Tibial nerve (tissue), 4 donors: Measurements from ENCODE around the gene SUDS3. TPM values are rescaled to one million over a fixed set of nuclear protein-coding genes. Genes with fewer than 3 reads are reported as not detected.
A peak's percentile ranks its signal among the peaks of the same experiment; 100 is the strongest.

ENCODE experiments used
- DNase-seq, 2 donors: peaks; one replicate each; pipeline ENCODE4 v3.0.0-alpha.2; 2019; ENCODE audit warnings: low spot score in 2 of 2
- H3K27ac ChIP-seq, 4 donors: fragments of 200-600 bp; sonication (generic) in 3 of 4; one replicate each; pipeline ENCODE4 v1.5.1; 2017 to 2019; ENCODE audit warnings: mild to moderate bottlenecking in 1 of 4
- H3K27me3 ChIP-seq, 2 donors: fragments of 200-600 bp; sonication (generic) in 1 of 2; one replicate each; pipeline versions ENCODE4 v1.5.1 to v1.6.0; 2017 to 2019
- H3K36me3 ChIP-seq, 3 donors: fragments of 200-600 bp; sonication (generic); one replicate each; pipeline ENCODE4 v1.5.1; 2018 to 2019
- H3K4me1 ChIP-seq, 4 donors: fragments of 200-600 bp; sonication (generic) in 3 of 4; one replicate each; pipeline ENCODE4 v1.5.1; 2017 to 2019
- H3K4me3 ChIP-seq, 4 donors: fragments of 200-600 bp; sonication (generic) in 3 of 4; one replicate each; pipeline ENCODE4 v1.5.1; 2017 to 2019; ENCODE audit warnings: mild to moderate bottlenecking in 1 of 4, moderate library complexity in 1 of 4
- H3K9me3 ChIP-seq, 4 donors: fragments of 200-600 bp; sonication (generic) in 3 of 4; one replicate each; pipeline ENCODE4 v1.5.1; 2017 to 2019
- CTCF ChIP-seq, 5 experiments: fragments of 200-600 bp in 3 of 5; fragments of 450-650 bp in 2 of 5; sonication (generic) in 3 of 5; IDR thresholded peaks; one replicate each; pipeline ENCODE4 v1.5.1; 2016 to 2019; ENCODE audit warnings: antibody characterized with exemption in 5 of 5, mild to moderate bottlenecking in 3 of 5, moderate library complexity in 2 of 5
- EP300 ChIP-seq, 2 donors: sonication (generic); formaldehyde crosslinking; IDR thresholded peaks; one replicate each; pipeline ENCODE4 v1.6.1; 2017; ENCODE audit warnings: antibody characterized with exemption in 2 of 2, mild to moderate bottlenecking in 1 of 2
- POLR2A ChIP-seq, 2 donors: fragments of 450-650 bp; IDR thresholded peaks; one replicate each; pipeline ENCODE4 v1.6.1; 2017; ENCODE audit warnings: antibody characterized with exemption in 2 of 2, mild to moderate bottlenecking in 2 of 2, moderate library complexity in 2 of 2
- whole genome bisulfite sequencing, 2 donors: methylation state at CpG; one replicate each; pipeline ENCODE4 v1.1.5; 2018; 5-methylcytosine and 5-hydroxymethylcytosine counted together
- total RNA-seq, 4 donors: library from RNA; depleted of rRNA; stranded (reverse); fragments of >200 nt; gene quantifications; one replicate each; pipeline ENCODE4 v1.1.0, GENCODE V29; 2016

Gene SUDS3
- total RNA-seq, 4 donors from 2014 or later: 33.9 to 92.0 (median 58.3) TPM

- peaks cover 0 to 2% (median 0%) of the 10 kb centered on the region in 3 donors for H3K36me3 ChIP-seq
- peak overlapping the region in 3 of 4 donors; percentile 14 to 35 (median 29) for H3K27ac ChIP-seq
- H3K4me1 ChIP-seq: peaks cover 0 to 32% (median 15%) of the 10 kb centered on the region in 4 donors
- H3K4me3 ChIP-seq: peak overlapping the region in 1 of 4 donors; percentile 26
- 82 to 87% methylated on average over 4 of the region's 4 CpGs for WGBS, 2 donors
- no peaks in the 10 kb centered on the region for H3K9me3 ChIP-seq
- H3K27me3 ChIP-seq: no peaks in the 10 kb centered on the region
- no peak for DNase-seq
- TF ChIP-seq CTCF (IDR thresholded peaks at IDR 0.05): no peak
- TF ChIP-seq EP300 (IDR thresholded peaks at IDR 0.05): no peak
- no peak for TF ChIP-seq POLR2A (IDR thresholded peaks at IDR 0.05)
Measured at GRCh38 chr12:118359541-118359915, 16.8 kb upstream of the SUDS3 start.

GRCh38 chr12:118361092-118361404 is 15.3 kb upstream of the SUDS3 start:
- Histone ChIP-seq H3K27ac (no peak overlapping the region), H3K9me3 (no peaks in the 10 kb centered on the region), H3K36me3 (no peaks in the 10 kb centered on the region), H3K27me3 (no peaks in the 10 kb centered on the region), H3K4me3 (no peak overlapping the region), H3K4me1 (peaks cover 0 to 27% (median 12%) of the 10 kb centered on the region in 4 donors)
- no peak for DNase-seq
- WGBS, 2 donors: 78 to 85% methylated on average over 5 of the region's 5 CpGs
- TF ChIP-seq CTCF (IDR thresholded peaks at IDR 0.05) (no peak), EP300 (IDR thresholded peaks at IDR 0.05) (no peak), POLR2A (IDR thresholded peaks at IDR 0.05) (no peak)

- Histone ChIP-seq H3K27ac (no peak overlapping the region), H3K4me1 (peaks cover 0 to 20% (median 6%) of the 10 kb centered on the region in 4 donors), H3K4me3 (no peak overlapping the region), H3K36me3 (no peaks in the 10 kb centered on the region), H3K27me3 (no peaks in the 10 kb centered on the region), H3K9me3 (no peaks in the 10 kb centered on the region)
- DNase-seq: no peak
- no peak for TF ChIP-seq CTCF (IDR thresholded peaks at IDR 0.05)
- TF ChIP-seq EP300 (IDR thresholded peaks at IDR 0.05): no peak
- no peak for TF ChIP-seq POLR2A (IDR thresholded peaks at IDR 0.05)
- WGBS, 2 donors: 83 to 89% methylated on average over 4 of the region's 4 CpGs
Measured at GRCh38 chr12:118361889-118362288, 14.5 kb upstream of the SUDS3 start.

- Histone ChIP-seq H3K4me1 (peaks cover 0 to 29% (median 4%) of the 10 kb centered on the region in 4 donors), H3K27ac (no peak overlapping the region), H3K4me3 (no peak overlapping the region), H3K27me3 (no peaks in the 10 kb centered on the region), H3K9me3 (no peaks in the 10 kb centered on the region), H3K36me3 (no peaks in the 10 kb centered on the region)
- no peak for DNase-seq
- 93 to 94% methylated on average over 4 of the region's 4 CpGs for WGBS, 2 donors
- TF ChIP-seq CTCF (IDR thresholded peaks at IDR 0.05) (no peak), POLR2A (IDR thresholded peaks at IDR 0.05) (no peak), EP300 (IDR thresholded peaks at IDR 0.05) (no peak)
Measured at GRCh38 chr12:118368821-118369220, 7.5 kb upstream of the SUDS3 start.

- no peaks in the 10 kb centered on the region for H3K36me3 ChIP-seq
- no peak for TF ChIP-seq CTCF (IDR thresholded peaks at IDR 0.05)
- no peak for TF ChIP-seq EP300 (IDR thresholded peaks at IDR 0.05)
- TF ChIP-seq POLR2A (IDR thresholded peaks at IDR 0.05): no peak
- no peak overlapping the region for H3K4me3 ChIP-seq
- no peak for DNase-seq
- H3K27me3 ChIP-seq: no peaks in the 10 kb centered on the region
- H3K27ac ChIP-seq: peak overlapping the region in 1 of 4 donors; percentile 97
- H3K9me3 ChIP-seq: no peaks in the 10 kb centered on the region
- peaks cover 0 to 47% (median 14%) of the 10 kb centered on the region in 4 donors for H3K4me1 ChIP-seq
- 54 to 61% methylated on average over 3 of the region's 3 CpGs for WGBS, 2 donors
Measured at GRCh38 chr12:118370601-118371000, 5.8 kb upstream of the SUDS3 start.
